HG02798 (cell line): ENCODE measurements around the gene PROM2.

Experiments used
- ATAC-seq: cut with Tn5 transposase; IDR thresholded peaks from one replicate; pipeline ENCODE4 v1.9.1; 2021; ENCODE audit warnings: mild to moderate bottlenecking; ENCODE audit not compliant: unreplicated experiment, poor library complexity

The PROM2 gene

DNA sequence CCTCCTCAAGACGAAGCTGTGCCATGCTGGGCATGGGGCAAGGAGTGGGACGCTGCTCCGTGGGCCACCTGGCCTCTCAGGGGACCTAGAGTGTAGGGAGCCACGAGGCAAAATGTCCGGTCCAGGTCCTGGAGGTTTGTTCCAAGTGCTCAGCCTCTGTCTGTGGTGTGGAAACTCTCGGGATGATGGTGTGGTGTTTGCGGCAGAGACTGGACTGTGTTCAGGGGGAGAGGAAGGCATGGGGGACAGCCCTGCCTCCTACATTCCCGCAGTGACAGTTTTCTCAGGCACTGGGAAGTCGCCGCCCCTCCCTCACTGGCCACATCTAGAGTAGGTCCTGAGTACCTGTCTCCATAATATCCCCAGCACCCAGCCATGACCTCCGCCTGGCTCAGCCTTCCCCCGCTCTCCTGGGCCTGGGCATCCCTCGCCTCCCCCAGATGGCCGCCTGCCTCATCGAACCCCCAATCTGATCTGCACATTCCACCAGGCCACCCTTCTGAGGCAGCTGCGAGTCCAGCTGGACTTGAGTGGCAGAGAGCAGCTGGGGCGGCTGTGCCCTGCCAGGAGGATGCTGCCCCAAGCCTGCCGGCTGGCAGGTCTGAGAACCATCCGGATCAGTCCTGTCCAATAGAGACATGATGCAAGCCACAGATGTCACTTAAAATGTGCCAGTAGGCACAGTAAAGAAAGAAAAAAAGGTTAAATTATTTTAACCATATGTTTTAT, 29.1 kb downstream of the PROM2 start:
- ATAC-seq, result no peak

DNA sequence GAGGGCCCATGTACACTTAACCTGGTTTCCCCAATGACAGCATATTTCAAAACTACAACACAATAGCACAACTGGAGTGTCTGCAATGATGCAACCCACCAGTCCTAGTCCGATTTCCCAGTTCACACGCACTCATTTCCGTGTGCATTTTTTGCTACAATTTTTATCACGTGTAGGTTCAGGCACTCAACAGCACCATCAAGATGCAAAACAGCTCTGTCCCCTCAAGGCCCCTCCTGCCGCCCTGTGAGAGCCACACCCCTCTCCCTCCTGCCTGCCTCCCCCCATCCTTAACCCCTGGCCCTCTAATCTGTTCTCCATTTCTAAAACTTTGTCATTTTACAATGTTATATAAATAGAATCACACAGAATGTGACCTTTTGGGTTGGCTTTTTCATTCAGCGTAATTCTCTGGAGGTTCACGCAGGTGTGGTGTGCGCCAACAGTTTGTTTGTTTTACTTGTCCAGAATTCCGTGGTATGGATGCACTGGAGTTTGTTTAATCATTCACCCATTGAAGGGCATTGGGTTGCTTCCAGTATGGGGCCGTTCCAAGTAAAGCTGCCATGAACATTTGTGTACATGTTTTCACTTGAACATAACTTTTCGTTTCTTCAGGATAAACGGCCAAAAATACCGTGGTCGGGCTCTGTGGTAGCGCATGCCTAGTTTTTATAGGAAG, 31.3 kb downstream of the PROM2 start:
- no peak for ATAC-seq

DNA sequence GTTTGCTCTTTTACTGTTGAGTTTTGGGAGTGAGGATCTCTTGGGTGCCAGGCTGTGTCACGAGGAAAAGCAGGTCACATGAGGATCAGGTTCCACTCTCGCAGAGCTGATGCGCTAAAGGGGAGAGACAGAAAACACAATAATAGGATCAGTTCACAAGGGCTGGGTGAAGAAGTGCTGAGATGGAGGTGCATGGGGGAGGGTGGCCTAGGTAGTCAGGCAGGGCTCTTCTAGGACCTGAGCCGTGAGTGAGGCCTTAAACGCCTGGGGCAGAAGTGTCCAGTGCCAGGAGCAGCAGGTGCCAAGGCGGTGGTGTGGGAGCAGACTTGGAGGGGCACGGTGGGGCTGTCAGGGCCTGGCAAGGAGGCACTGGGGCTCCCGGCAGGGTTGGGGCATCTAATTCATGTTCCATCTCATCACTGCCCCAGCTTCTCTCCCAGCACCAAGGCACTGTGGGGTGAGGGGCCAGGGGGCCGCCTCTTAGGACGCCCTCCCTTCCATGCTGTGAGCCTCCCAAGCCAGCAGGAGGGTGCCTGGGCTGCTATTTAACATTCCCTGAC, 32.2 kb downstream of the PROM2 start:
- no peak for ATAC-seq

DNA sequence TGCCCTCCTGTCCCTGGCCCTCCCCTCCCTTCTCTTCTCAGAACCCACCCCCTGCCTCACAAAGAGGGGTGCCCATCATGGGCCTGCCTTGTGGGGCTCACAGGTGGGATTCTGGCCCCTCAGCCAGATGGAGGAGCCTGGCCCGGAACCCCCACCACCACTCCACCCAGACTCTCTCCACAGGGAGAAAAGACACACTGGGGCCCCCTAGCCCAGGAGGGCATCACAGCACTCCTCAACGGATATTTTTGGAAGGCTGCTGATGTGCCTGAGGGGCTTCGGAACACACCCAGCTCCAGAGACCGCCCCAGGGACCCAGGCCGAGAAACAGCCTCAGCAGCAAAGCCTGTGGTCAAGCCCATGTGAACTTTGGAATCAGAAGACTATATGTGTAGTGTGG, 32.8 kb downstream of the PROM2 start:
- ATAC-seq, result no peak

DNA sequence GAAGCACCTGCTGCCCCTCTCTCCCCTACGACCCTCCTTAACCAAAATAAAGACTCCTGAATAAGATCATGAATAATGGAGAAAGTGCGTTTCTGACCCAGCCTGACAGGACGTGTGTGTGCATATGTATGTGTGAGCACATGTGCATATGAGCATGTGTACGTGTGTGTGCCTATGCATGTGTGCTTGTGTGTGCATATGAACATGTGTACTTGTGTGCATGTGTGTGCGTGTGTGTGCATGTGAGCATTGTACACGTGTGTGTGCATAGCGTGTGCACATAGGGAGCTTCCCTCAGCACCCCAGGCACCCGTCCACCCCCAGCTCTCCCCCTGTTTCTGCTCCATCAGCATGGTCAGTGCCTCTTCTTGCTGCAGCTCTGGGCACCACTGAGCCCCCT, 33.6 kb downstream of the PROM2 start:
- no peak for ATAC-seq

DNA sequence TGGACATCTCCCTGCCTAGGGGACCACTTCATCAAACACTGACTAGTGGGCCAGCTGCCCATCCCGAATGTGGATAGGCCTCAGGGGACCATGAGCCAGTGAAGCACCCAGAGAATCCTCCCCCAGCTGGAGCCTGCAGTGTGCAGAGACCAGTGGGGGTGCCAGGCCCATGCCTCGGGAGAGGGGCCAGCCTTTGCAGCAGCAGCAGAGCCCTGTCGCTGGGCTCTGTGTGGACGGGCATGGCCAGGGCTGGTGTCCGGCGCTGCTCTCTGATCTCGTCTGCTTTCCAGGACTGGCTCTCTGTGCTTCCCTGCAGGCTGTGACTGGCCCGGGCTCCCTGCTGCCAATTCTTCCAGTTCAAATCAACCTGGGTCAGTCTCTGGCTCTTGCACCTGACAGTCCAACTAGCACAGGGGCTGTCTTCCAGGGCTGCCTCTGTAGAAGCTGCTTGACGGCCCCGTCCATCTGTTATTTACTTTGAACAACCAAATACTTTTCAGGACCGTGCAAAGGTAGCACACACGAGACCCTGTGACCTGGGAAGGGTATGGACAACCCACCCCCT, 34.3 kb downstream of the PROM2 start:
- no peak for ATAC-seq

DNA sequence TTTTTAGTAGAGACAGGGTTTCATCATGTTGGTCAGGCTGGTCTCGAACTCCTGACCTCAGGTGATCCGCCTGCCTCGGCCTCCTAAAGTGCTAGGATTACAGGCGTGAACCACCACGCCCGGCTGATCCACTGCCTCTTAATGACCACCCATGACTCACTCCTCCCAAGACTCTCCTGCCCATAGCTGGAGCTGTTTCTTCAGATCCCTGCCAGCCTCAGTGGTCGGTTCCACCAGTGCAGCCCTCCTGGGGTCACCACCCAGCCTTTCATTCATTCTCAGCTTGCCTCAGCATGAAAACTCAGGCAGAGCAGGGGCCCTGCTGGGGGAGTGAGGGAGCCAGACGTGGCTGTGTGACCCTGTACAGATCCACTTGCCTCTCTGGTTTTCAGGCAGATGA, 35.4 kb downstream of the PROM2 start:
- ATAC-seq, result no peak

DNA sequence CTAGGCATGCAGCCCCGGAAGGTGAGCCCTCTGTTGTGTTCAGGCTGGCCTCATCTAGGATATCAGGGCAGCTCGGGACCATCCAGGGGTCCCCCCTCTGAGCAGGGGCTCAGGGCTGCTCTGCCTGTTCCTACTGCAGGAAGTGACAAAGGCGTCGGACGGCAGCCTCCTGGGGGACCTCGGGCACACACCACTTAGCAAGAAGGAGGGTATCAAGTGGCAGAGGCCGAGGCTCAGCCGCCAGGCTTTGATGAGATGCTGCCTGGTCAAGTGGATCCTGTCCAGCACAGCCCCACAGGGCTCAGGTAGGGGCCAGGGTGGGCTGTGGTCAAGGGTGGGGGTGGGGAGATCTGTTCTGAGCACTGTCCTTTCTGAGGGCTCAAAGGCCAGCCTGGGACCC, 36.0 kb downstream of the PROM2 start:
- ATAC-seq, result no peak

DNA sequence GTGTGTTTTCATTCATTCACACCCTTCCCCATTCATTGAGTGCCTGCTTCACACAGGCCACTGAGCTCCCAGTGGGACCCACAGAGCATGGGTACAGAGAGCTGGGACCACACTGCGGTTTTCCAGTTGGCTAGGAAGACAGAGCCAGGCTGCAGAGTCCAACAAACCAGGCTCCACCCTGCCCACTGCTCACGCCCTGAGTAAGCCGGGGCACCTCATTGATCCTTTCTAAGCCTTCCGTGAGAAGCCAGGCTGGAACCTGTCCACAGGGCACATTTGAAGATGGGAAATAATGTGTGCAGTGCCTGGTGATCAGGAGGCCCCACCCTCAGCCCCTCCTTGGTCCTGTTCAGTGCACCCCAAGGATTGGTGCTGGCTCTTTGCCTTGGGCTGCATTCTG, 36.4 kb downstream of the PROM2 start:
- no peak for ATAC-seq

DNA sequence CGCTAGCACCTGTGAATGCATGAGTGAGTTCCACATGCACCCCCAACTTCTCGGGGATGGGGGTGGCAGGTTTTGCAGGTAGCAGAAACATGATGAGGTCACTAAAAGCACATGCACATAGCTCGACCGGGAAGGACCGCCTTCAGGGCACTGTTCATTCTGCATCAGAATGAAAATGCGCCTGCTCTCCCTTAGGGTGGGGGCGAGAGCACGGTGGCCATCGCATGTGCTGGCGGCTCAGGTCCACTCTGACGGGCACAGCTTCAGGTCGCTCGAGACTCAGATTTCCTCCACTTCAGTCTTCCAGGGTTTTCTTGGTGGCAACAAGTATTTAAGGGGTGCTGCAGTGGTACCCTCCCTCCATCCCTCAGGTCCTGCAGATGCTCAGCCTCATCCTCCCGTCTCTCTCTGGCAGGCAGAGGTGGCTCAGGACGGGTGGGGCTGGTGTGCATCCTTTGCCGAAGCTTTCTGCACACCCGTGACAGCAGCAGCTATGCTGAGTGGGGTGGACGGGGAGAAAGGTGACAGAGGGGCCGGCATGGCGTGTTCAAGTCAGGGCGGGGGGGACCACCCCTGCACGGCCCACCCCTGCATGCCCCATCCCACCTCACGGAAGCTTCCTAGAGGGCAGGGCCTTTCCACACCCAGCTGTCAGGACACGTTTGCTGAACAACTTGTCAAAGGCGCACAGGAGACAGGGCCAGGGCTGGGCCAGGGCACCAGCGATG, 37.7 kb downstream of the PROM2 start:
- no peak for ATAC-seq

DNA sequence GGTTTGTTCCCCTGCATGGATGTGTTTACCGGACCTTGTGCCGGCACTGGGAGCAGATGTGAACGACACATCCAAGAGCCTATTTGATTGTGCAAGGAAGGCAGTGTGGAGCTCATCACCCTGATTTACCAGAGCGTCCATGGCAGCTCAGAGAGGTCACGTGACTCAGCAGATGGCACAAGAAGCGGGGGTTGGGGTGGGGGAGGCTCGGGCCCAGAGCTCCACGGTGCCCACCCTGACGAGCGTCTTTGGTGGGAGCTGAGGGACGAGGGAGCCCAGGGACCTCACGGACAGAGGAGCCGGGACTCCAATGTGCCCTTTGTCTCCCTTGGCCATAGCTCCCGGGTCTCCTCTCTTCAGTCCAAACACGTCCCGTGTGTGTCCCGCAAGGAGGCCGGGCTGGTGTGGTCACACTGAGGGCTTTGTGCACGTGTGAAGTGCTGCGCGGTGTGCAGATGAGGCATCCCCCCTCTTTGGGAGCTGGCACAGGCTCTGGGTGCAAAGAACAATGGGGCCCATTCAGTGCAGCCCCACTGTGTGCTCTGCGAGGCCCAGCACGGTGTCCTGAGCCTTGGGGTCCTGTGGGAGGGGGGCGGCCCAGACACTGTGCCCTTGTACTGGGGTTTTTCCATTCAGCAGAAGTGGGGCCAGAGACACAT, 38.4 kb downstream of the PROM2 start:
- ATAC-seq, result no peak

DNA sequence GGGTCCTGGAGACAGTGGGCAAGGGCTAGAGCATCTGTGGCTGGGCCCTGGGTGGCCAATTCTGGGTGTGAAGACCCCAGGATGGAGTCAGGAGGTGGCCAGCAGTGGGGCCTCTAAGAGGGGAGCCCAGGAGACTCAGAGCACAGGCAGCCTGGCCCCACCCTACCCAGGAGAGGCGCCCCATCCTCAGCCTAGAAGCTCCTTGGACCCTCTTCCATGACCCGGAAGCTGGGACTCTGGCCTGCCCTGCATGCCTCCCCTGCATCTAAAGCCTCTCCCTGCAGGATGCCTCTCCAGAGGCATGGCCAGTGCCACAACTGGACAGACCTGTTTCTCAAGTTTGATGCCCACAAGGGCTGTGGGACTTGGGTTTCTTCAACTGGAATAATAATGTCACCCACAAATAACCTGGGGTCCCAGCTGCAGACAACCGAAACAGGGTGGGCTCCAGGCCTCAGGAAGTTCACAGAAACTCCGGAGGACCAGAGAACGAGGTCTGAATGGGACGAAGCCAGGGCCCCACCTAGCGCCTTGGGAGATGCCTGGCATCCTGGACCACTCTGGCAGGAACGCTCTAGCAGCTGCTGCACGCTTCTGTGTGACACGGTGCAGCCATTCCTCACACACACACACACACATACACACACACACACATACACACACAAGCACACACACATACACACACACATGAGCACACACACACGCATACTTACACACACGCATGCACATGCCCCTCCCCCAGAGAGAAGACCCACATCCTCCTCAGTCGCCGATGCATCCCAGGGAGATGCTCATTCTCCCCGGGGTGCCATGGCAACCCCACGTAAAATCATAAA, 39.3 kb downstream of the PROM2 start:
- ATAC-seq, result no peak

DNA sequence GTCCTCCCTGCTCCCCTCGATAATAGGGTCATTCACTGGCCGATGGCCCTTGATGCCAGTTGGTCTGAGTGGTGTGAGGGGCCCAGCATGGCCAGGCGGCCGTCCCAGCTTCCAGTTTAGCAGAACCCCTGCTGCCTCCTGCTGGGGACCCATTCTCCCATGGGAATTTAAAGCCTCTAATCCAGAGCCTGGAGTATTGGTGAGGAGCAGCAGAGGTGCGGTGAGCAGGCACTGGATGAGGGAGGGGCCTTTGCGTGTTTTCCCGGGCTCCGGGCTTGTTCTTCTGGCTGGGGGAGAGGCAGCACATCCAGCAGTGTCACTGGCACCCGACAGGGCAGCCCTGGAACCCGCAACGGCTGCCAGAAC, 40.3 kb downstream of the PROM2 start:
- ATAC-seq, result no peak

DNA sequence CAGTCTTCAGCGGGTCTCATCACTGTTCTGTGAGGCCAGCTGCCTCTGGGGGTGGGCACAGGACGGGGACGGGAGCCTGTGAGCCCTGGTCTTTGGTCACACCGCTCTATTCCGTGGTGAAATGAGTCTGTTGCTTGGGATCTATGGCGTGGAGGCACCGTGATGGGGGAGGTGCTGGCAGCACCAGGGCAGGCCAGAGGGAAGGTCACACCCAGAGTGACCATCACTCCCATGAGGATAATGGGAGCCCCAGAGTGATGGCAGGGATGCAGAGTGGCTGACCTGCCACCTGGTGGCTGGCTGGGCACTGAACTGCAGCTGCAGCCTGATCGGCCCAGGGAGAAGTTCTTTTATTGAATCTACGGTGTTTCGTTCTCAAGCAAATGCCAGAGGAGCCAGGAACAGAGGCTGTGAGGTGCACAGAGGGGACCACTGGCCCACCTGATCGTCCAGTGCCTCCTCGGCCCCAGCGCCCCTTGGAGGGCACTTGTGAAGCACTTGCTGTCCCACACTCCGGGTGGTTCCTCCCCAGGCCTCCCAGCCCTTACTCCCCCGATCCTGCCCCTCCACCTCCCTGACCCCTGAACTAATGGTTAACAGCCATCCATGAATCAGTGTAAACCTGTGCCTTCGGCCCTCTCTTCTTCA, 40.8 kb downstream of the PROM2 start:
- ATAC-seq, result no peak

DNA sequence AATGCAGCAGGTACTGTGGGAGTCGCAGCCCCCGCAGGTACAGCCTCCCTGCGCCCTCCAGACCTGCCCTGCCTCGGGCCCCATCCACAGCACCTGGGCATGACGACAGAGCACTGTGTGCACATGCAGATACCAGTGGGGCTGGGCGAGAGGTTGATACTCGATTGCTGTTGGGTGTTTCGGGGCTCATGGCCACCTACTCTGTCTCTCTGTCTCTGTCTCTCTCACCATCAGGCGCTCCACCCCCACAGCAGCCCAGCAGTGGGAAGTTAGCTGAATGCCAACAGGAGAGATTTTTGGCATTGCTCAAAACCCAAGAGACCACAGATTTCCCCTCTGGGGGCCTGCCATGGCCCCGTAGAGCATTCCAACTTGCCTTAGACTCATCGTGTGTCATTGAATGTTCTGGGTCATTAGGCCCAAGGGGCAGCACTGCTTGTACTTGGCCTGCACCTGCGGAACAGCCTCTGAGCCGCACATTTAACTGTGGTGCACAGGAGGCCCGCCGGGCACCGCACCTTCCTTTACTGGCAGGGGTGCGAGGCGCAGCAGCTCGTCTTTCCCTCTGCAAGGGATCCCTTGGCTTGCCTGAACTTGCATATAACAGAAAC, 41.7 kb downstream of the PROM2 start:
- ATAC-seq, result no peak

DNA sequence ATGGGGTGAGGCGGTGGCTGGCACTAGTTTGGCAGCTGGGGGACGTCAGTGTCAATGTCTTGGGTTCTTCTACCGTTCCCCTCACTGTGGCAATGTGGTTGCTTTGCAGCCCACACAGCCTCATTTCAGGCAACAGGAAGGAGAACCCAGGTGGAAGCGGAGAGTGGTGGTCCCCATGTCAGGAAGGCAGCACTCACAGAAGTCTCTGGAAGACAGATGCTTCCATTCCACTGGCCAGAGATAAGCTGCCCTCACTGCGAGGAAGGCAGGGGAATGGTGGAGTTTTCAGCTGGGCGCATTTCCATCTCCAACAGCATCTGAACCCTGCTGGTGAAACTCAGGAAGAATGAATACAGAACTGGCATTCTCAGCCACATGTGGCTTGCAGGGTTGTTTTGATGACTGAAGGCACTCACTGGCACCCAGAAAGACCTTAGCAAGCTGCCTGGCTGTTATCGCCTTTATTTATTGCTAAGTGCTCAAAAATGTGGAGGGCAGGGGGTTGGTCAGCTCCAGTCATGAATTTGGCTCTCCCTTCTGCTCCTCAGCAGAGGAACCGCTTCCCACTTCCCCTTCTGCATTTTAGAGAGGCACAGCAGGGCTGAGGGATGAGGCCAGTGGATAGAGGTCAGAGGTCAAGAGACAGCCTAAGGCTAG, 42.3 kb downstream of the PROM2 start:
- no peak for ATAC-seq

DNA sequence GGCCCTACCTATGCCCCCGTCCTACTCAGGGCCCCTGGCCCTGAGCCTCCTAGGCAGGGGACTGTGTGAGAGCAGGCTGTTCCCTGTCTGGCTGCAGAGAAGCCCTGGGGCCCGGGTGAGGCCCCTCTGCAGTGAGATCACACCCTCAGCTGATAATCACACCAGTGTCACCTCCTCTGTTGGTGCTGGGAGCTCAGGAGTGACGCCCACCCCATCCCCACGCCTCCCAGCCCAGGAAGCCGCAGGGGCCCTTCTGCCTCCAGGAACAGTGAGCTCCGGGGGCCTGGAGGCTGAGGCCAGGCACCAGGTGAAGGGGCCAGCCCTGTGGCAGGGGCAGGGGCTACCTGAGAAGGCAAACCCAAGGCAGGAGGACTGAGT, 42.9 kb downstream of the PROM2 start:
- ATAC-seq, result no peak
